Measurements from ENCODE around the gene MTERF1.

The MTERF1 gene

DNA sequence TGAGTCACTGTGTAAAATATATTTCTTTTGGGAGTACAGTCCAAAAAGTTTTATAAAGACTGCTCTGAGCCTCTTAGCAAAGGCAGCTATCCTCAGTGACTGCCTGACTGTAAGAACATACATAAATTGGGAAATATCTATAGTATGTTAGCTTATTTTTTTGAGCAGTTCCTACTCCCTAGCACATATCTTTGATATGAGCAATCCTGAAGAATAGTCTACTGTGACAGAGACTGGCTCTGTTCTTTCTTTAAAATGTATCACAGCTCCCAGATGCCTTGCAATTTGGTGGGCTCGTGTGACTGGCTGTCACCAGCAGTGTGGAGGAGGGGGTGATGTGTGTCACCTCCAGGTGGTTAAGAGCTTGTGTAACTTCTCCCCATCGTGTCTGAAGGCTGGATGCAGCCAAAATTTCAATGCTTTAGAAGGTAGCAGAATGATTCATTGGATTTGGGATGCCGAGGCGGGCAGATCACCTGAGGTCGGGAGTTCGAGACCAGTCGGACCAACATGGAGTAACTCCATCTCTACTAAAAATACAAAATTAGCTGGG lies 47.9 kb downstream of the MTERF1 start:
- DNase-seq (ENCODE audit: low spot score): no peak

GRCh38 chr7:91827169-91827568 lies 53.3 kb downstream of the MTERF1 start:
- DNase-seq (ENCODE audit: low spot score): no peak

GRCh38 chr7:91826377-91826776 lies 54.1 kb downstream of the MTERF1 start:
- DNase-seq (ENCODE audit: low spot score): no peak

GRCh38 chr7:91824201-91824600 lies 56.3 kb downstream of the MTERF1 start:
- DNase-seq (ENCODE audit: low spot score): no peak
